NCI-H1105 treated with DMSO at 0.1 percent for 48 hours (cell line): ENCODE measurements around the gene LUZP2.
"Not testable (repeated sequence)": the region's sequence is repeated elsewhere in the genome, so short reads cannot be mapped to it uniquely, and the experiment has no call there.

Source experiments
- DNase-seq: peaks from one replicate; lab custom pipeline; 2025; lab: John Stamatoyannopoulos, UW

The LUZP2 gene

DNA sequence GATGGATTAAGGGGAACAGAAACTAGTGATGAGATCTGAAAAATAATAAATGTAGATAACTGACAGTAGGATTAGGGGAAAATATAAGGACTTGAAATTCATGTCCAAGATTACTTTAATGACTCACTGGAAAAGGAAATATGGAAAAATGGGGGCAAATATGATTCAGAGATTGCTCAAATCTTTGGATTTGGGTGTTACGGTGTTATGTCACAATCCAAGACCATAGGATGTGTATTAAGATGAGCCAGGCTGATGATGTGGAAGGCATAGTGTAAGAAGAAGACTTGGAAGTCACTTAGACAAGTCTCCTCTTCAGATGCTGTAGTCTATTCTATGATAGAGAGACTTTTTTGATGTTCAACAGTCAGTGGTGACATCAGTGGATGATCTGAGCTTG is 323.7 kb downstream of the LUZP2 start:
- DNase-seq: no peak

DNA sequence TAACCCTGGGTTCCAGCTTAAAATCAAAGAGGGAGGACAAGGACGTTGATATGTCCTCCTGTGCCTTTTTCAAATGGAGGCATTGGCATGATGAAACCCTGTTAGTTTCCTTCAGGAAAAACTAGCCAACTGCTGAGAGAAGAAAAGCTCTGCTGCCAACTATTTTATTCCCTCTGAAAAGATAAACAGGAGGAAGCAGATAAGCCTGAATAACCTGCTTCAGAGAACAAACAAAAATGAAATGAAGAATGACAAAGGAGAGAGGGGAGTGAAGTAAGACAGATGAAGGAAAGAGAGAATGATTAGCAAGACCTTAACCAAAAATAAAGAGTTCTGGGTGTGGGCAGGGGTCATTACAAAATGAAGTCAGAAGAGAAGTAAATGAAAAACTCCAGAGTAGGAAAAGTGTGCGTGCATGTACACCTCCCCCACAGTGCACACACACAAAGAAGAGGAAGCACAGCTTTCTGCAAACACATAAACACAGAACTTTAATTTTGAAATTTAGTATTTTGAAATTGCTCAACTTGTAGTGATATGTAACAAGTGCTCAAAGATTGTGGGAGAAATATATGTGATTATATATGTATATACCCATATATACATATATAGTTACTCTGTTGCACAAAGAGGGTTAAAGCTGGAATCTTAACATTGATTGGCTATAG is 332.2 kb downstream of the LUZP2 start:
- DNase-seq: no peak

DNA sequence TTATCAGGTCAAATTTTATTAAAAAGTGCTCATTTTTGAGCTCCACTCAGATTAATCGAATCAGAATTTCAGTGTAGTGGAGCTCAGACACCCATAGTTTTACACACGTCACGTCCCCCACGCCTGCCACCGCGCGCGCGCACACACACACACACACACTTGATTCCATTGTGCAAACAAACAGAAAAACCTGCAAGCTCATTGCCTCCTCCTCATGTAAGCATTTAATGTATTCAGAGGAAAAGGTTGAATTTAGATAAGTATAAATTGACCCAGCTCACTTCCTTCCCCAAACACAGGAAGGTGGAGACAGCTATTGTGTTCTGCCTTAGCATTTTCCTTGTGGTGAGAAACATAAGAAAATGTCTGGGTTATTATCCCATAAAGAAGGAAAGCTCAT is 336.7 kb downstream of the LUZP2 start:
- no peak for DNase-seq

DNA sequence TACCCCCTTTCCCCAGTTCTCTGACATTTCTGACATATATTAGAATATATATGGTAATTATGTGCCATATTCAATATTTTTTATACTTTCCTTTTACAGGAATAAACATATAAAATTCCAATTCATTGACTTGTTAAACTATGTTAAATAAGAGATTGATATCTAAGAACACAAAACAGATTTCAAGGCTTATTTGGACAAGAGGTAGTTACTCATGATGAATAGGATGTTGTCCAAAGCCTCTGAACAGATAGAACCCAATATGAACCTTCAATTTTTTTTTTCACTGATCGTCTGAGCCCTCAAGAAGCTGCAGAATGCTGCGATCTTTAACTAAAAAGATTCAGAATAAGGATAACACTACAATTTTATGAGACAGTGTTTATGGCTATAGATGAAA is 340.3 kb downstream of the LUZP2 start:
- DNase-seq: no peak

DNA sequence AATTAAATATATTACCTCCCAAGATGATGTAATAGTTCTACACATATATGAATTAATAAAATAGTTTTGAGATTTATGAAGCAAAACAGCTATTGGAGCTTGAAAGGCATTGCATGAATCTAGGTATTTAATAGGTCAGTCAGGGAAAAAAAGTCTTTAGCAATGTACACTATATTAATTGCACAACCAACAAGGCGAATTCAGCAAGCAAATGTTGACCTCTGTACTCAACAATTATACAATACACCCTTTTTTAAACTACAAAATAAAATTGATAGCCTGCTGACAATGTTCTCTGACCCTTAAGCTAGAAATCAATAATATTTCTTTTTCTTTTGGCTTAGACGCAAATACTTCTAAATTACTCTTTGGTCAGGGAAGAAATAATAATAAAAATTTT is 345.5 kb downstream of the LUZP2 start:
- no peak for DNase-seq

DNA sequence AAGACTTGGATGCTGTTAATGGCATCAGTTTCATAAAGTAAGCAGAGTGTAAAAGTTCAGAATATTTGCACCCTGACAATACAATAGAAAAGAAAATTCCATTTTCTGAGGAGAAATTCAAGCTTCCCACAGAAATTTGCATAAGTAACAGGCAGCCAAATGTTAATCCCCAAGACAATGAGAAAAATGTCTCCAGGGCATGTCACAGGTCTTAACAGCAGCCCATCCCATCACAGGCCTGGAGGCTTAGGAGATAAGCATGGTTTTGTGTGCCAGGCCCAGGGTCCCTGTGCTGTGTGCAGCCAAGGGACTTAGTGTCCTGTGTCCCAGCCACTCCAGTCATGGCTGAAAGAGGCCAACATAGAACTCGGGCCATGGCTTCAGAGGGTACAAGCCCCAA is 347.6 kb downstream of the LUZP2 start:
- no peak for DNase-seq

DNA sequence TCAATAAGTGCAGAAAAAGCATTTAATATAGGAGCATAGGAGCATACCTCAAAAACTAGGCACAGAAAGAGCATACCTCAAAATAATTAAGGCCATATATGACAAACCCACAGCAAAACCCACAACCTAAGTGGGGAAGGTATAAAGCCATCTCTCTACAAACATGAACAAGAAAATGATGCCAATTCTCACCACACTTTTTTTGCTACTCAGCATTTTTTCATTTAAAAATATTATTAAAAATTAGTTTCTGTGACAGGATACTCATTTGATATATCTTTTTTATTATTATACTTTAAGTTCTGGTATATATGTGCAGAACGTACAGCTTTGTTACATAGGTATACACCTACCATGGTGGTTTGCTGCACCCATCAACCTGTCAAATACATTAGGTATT is 352.0 kb downstream of the LUZP2 start:
- DNase-seq: no peak

DNA sequence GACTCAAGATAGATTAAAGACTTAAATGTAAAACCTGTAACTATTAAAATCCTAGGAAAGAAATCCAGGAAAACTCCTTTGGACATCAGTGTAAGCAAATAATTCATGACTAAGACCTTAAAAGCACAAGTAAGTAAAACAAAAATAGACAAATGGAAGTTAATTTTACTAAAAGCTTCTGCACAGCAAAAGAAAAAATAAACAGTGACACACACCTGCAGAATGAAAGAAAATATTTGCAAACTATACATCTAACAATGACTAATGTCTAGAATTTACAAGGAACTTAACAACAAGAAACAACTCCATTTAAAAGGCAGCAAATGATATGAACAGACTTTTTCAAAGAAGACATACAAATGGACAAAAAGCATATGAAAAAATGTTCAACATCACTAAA is 359.1 kb downstream of the LUZP2 start:
- no peak for DNase-seq

DNA sequence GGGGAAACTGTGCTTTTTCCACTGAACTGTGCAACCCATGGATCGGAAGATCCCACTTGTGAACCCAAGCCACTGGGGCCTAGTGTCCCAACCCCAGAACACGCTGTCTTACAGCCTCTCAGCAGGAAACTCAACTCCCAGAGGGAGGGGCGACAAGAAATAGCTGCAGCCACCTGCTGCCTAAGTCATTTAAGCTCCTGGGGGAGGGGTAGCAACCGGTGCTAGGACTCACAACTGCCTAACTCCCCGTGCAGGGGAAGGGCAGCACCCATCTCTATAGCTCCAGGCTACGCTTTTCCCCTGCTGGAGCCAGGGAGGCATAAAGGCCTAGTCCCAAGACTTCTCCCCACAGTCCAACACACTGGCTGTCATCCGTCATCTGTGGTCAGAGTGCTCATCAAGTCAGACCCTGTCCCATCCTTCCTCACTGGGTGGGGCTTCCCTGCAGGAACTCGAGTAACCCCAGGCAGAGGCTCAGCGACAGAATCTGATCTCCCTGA is 363.0 kb downstream of the LUZP2 start:
- DNase-seq: no peak

DNA sequence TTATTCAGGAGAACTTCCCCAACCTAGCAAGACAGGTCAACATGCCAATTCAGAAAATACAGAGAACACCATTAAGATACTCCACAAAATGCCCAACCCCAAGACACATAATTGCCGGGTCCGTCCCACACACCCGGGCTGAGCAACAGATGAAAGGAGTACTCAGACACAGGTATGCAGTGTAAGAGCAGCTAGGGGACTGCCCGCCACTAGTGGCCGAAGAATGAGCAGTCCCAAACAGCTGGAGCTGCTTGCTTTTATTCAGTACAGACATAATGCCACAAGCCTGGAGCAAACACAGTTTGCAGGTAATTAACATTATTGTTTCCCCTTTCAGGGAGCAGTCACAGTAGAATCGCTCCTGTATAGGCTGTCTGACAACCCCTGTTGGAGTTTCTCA is 364.6 kb downstream of the LUZP2 start:
- no peak for DNase-seq

DNA sequence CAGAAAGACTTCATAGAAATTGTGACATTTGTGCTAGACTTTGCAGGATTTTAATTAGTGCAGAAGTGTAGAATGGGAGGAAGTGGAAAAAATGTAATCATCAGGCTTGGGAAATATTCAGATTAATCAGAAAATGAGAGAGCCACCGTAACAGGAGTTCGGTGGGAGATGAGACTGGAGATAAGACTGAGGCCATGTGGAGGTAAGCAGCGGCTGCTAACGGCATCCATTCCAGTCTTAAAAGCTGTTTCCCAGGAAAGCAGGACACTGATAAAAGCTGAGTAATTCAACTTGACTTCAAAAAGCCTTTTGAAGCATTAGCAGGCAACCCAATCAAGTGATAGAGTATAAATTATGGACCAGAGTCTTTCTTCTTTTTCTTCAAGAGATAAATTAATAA is 369.9 kb downstream of the LUZP2 start:
- DNase-seq: no peak

DNA sequence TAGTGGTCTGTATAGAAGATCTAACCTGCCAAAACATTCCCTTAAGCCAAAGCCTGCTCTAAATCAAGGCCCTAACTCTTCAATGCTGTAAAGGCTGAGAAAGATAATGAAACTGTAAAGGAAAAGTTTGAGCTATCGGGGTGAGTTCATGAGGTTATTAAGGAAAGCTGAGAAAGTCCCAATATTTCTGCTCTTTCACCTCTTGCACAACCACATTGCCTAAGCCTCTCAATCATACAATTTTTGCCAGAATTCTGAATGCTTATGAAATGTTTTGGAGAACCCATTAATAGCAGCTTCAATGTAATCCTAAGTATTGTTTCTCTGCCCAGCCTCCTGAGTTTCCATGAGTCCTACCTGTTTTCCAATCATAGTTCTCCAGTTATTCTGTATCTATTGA is 373.2 kb downstream of the LUZP2 start:
- DNase-seq: no peak

DNA sequence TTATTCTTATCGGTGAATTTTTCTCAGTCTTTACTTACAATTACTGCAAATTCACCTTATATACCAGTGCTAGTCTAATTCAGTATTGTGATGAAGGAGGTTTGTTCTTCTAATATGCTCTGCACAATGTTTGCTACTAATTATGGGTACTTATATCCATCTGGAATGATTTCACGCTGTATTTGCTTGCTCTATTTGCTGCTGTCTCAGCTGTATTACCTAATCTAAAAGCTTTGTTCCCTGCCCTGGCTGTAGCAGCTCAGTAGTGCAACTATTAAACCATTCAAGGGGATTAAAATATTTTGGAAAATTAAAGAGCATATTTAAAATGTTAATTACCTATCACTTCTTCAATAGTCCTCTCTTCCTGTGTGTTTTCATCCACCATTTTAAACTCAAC is 375.3 kb downstream of the LUZP2 start:
- no peak for DNase-seq

DNA sequence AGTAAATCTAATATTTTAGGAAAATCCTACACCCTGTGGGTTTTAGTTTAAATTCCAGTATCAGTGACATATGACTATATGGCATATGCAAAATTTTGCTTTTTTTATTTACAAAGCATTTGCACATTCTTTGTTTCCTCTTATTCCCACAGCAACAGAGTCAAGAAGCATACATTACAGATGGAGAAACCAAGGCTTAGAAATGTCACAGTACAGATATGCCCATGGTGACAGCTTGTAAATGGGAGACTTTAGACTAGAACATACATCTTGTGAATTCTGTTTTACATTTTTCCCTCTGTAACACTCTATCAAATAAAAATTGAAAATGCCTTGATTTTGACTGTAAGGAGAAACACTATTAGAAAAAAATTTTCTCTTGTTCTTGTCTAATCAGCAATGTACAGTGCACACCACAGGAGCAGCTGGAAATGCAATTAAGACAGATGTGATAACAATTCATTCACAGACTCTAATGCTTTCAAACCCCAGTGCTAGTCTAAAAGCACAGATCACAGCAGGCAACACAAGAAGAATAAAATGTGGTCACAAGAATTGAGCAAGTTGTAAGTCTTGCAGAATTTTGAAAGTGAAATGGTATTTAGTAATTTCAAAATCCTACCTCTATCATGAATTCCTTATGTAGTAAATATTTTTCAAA is 375.9 kb downstream of the LUZP2 start:
- no peak for DNase-seq

DNA sequence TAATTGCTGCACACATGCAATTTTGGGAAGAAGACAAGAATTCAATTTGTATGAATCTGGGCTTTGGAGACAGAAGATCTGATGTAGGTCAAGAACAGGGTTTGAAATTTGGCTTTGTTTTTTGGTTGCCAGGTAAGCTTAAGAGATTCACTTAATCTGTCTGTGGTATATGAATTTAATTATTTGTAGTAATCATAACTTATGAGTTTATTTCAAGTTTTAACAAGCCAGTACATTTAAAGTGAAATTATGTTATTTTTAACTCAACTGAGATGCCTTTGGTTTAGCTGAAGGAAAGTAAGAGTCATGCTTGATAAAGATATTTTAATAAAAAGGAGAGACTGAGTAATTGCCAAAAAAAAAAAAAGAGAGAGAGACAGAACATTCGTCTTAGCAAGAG is 384.1 kb downstream of the LUZP2 start:
- no peak for DNase-seq

DNA sequence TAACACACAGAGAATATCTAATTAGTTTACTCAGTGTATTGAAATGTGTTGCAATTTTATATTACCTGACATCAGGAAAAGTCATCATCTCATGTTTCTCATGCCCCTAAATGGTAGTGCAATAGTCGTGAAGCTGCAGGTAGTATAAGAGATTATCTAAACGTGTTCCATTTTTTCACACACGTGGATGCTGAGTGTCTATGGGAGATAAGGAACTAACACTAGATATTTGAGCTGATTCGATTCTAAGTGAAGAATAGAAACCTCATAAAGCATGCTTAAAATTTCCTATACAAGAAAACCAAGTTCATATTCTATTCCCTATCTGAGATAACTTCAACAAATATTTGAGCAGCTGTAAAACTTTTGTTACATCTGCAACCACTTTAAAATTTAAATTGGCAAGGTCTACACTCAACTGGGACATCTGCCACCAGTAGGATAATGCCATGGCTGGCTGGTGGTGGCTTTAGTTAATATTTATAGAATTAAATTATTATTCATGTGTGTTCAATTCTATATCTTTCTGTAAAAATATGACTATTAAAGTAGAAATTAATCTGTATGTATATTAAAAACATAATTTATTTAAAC is 388.8 kb downstream of the LUZP2 start:
- DNase-seq: no peak

DNA sequence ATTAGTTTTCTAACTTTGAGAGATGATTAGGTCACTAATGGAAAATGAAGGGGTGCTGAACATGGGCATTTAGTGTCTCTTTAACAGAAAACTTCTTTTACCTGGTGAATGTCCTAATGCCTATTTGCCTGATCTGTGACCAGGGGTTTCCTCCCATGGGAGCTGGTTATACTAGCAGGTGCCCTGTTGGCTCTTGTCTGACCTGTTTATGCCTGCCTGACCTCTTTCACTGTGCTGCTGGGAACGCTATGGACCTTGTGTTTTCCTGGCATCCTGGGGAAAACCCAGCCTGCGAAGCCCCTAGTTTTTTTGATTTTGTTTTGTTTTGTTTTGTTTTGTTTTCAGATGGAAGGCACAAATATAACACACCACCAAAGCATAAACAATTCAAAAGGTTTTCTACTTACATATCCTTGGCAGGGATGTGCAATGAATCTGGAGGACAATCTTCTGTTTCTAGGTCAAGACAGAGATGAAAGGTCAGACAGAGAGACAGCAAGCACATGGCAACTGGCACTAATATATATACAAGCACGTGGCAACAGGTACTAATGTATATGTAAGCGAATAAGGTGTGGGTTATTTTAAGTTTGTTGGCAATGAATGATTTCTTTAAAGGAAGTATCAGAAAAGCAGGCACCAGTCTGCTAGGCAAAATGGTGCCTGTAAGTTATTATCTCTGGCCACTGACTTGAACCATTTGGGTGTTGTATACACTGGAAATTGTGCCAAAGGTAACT is 390.2 kb downstream of the LUZP2 start:
- no peak for DNase-seq

DNA sequence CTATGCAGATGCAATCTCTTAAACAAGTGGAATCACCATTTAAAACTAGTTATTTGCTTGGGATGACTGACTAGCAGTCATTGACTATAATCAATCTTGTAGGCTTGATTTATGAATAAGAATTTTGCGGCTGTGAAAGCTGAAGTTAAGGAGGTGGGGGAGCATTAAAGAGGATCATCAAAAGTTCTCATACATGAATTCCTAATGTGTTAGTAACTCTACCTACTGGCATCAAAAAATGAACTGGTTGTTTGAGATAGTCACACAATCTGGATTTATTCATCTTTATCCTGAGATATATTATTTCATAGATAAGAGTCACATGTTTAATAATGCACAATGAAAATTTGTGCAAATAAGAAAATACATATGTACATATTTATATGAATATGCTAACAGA is 393.6 kb downstream of the LUZP2 start:
- DNase-seq: no peak

DNA sequence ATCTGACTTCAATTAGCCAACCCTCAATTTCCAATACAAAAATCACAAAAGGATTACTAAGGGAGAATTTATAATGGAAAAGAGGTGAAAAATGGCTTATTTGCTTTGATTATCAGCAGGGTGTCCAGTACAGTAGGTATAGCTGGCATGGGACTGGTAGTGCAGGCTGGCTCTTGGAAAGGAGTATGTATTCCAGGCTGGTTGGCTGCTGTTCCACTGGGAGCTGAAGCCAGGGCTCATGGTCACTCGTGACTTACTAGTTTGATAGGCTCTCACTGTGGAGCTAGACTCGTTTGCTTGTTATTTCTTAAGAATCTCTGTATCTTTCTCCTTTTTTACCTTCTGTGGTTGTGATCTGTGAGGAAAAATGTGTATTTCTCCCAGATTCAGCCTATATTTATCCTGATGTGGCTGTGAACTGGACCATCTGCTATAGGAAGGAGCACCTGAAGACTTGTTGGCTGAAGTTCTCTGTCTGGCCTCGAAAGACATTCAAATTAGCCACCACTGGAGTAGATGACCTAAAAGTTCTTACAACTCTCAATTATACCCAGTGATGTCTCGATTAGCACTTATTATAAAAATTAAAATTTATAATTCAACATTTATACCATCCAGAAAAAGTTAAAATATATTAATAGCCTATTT is 395.1 kb downstream of the LUZP2 start:
- DNase-seq: not testable (repeated sequence)

DNA sequence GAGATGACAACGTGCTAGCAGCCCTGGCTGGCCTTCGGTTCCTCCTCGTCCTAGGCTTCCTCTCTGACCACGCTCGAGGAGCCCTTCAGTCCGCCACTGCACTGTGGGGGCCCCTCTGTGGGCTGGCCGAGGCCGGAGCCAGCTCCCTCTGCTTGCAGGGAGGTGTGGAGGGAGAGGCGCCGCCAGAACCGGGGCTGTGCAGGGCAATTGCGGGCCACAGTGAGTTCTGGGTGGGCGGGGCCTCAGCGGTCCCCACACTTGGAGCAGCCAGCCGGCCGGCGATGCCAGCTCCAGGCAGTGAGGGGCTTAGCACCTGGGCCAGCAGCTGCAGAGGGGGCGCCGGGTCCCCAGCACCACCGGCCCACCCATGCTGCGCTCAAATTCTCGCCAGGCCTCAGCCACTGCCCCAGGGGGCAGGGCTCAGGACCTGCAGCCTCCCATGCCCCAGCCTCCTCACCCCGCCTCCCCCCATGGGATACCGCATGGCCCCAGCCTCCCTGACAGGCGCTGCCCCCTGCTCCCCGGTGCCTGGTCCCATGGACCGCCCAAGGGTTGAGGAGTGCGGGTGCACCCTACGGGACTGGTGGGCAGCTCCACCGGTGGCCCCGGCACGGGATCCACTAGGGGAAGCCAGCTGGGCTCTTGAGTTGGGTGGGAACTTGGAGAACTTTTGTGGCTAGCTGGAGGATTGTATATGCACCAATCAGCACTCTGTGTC is 399.4 kb downstream of the LUZP2 start:
- DNase-seq: no peak

DNA sequence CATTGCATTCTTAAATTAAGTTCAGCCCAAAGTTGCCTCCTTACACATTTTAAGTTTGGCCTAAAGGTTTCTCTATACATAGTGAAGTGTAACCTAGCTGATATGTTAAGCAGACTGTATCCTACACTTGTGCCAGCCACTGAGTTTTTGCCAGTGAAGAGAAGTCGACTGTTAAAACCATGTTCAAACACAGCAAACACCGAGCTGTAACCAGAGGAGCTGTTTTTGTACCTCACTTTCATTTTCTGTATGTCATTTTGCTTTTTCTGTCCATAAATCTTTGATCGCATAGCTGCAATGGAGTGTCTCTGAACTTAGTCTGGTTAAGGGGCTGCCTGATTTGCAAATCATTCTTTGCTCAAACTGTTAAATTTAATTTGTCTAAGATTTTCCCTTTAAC is 403.7 kb downstream of the LUZP2 start:
- no peak for DNase-seq
